ENCODE results near the gene LRRD1.

LRRD1 gene

GRCh38 chr7:92178928-92179924 is at the start of gene LRRD1:
Gene LRRD1, minus strand, starts transcription at chr7:92179142. Its CDS starts 13,940 bp downstream, at chr7:92165202.
- TF ChIP-seq CSDC2 (CRISPR knock-in tag; IDR thresholded peaks at IDR 0.05), result no peak
- no peak for TF ChIP-seq GLIS3 (CRISPR knock-in tag; IDR thresholded peaks at IDR 0.05)
- TF ChIP-seq, protein P1, sequence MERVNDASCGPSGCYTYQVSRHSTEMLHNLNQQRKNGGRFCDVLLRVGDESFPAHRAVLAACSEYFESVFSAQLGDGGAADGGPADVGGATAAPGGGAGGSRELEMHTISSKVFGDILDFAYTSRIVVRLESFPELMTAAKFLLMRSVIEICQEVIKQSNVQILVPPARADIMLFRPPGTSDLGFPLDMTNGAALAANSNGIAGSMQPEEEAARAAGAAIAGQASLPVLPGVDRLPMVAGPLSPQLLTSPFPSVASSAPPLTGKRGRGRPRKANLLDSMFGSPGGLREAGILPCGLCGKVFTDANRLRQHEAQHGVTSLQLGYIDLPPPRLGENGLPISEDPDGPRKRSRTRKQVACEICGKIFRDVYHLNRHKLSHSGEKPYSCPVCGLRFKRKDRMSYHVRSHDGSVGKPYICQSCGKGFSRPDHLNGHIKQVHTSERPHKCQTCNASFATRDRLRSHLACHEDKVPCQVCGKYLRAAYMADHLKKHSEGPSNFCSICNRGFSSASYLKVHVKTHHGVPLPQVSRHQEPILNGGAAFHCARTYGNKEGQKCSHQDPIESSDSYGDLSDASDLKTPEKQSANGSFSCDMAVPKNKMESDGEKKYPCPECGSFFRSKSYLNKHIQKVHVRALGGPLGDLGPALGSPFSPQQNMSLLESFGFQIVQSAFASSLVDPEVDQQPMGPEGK (CRISPR knock-in tag; IDR thresholded peaks at IDR 0.05; ENCODE audit: borderline replicate concordance), result no peak
- TF ChIP-seq ISL1 (CRISPR knock-in tag; IDR thresholded peaks at IDR 0.05), result no peak
- no peak for TF ChIP-seq BACH2 (CRISPR knock-in tag; IDR thresholded peaks at IDR 0.05; ENCODE audit: borderline replicate concordance)
- TF ChIP-seq, protein P2, sequence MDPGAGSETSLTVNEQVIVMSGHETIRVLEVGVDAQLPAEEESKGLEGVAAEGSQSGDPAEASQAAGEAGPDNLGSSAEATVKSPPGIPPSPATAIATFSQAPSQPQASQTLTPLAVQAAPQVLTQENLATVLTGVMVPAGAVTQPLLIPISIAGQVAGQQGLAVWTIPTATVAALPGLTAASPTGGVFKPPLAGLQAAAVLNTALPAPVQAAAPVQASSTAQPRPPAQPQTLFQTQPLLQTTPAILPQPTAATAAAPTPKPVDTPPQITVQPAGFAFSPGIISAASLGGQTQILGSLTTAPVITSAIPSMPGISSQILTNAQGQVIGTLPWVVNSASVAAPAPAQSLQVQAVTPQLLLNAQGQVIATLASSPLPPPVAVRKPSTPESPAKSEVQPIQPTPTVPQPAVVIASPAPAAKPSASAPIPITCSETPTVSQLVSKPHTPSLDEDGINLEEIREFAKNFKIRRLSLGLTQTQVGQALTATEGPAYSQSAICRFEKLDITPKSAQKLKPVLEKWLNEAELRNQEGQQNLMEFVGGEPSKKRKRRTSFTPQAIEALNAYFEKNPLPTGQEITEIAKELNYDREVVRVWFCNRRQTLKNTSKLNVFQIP (CRISPR knock-in tag; IDR thresholded peaks at IDR 0.05; ENCODE audit: borderline replicate concordance, low read depth), result no peak
- TF ChIP-seq ESRRG (CRISPR knock-in tag; IDR thresholded peaks at IDR 0.05), result no peak
- TF ChIP-seq ZNF8 (CRISPR knock-in tag; IDR thresholded peaks at IDR 0.05), result no peak
- peak; percentile 98 for ATAC-seq

DNA sequence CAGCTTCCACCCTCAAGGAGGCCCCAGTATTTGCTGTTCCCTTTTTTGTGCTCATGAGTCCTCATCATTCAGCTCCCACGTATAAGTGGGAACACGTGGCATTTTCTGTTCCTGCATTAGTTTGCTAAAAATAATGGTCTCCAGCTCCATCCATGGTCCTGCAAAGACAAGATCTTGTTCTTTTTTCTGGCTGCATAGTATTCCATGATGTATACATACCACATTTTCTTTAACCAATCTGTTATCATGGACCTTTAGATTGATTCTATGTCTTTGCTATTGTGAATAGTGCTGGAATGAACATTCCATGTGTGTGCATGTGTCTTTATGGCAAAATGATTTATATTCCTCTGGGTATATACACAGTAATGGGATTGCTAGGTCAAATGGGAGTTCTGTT is 49.8 kb upstream of the LRRD1 start:
- TF ChIP-seq ZNF565 (CRISPR knock-in tag; conservative IDR thresholded peaks at IDR 0.05; ENCODE audit: low read depth) (no peak), ZNF8 (CRISPR knock-in tag; IDR thresholded peaks at IDR 0.05) (peak; percentile 98)
- no peak for ATAC-seq

- TF ChIP-seq ZNF70 (CRISPR knock-in tag; IDR thresholded peaks at IDR 0.05) (no peak), ZFP30 (CRISPR knock-in tag; IDR thresholded peaks at IDR 0.05) (no peak), OSR1 (CRISPR knock-in tag; IDR thresholded peaks at IDR 0.05) (no peak), ISL1 (CRISPR knock-in tag; IDR thresholded peaks at IDR 0.05) (no peak), TCF4 (CRISPR knock-in tag; IDR thresholded peaks at IDR 0.05; ENCODE audit: borderline replicate concordance) (no peak), ZFP3 (CRISPR knock-in tag; IDR thresholded peaks at IDR 0.05) (no peak), CSRNP3 (CRISPR knock-in tag; IDR thresholded peaks at IDR 0.05) (no peak), ZNF8 (CRISPR knock-in tag; IDR thresholded peaks at IDR 0.05) (no peak), CREB5 (CRISPR knock-in tag; IDR thresholded peaks at IDR 0.05; ENCODE audit: low read depth) (no peak), TOX (CRISPR knock-in tag; IDR thresholded peaks at IDR 0.05; ENCODE audit: borderline replicate concordance) (no peak), TSHZ2 (CRISPR knock-in tag; IDR thresholded peaks at IDR 0.05) (no peak)
- TF ChIP-seq, protein P1 (CRISPR knock-in tag; IDR thresholded peaks at IDR 0.05; ENCODE audit: borderline replicate concordance), result no peak
- TF ChIP-seq, protein P2 (CRISPR knock-in tag; IDR thresholded peaks at IDR 0.05; ENCODE audit: borderline replicate concordance, low read depth), result no peak
- ATAC-seq, result no peak
These were observed 49.2 kb upstream of the LRRD1 start for GRCh38 chr7:92228100-92228499.
